HEK293 (cell line): Measurements from ENCODE around the gene UGGT2.
A peak's percentile ranks its signal among the peaks of the same experiment; 100 is the strongest.

Experiments
- HOXD13 ChIP-seq: sonication (generic); formaldehyde crosslinking; IDR thresholded peaks from 2 replicates; pipeline ENCODE4 v1.8.0; 2022; ENCODE audit warnings: missing genetic modification reagents, borderline replicate concordance
- SALL2 ChIP-seq: fragments of 450-650 bp; formaldehyde crosslinking; IDR thresholded peaks from 2 replicates; pipeline ENCODE4 v1.5.0; 2017; ENCODE audit warnings: missing biosample characterization, mild to moderate bottlenecking, missing genetic modification characterization, borderline replicate concordance
- TCF7L2 ChIP-seq: IDR thresholded peaks from 2 replicates; pipeline ENCODE4 v1.6.1; 2011; ENCODE audit warnings: low read depth, mild to moderate bottlenecking, inconsistent platforms, low read length, moderate library complexity, borderline replicate concordance
- YY1 ChIP-seq: fragments of 450-650 bp; formaldehyde crosslinking; IDR thresholded peaks from 2 replicates; pipeline ENCODE4 v1.5.1; 2018; ENCODE audit warnings: missing biosample characterization, missing genetic modification characterization
- ZBTB17 ChIP-seq: fragments of 450-650 bp; formaldehyde crosslinking; IDR thresholded peaks from 2 replicates; pipeline ENCODE4 v1.5.1; 2016; ENCODE audit warnings: missing biosample characterization, missing genetic modification characterization
- ZNF248 ChIP-seq: fragments of 450-650 bp; formaldehyde crosslinking; IDR thresholded peaks from 2 replicates; pipeline ENCODE4 v1.5.1; 2017; ENCODE audit warnings: missing biosample characterization, missing genetic modification characterization
- ZNF544 ChIP-seq: fragments of 450-650 bp; formaldehyde crosslinking; IDR thresholded peaks from 2 replicates; pipeline ENCODE4 v1.5.0; 2017; ENCODE audit warnings: missing biosample characterization, missing genetic modification characterization
- ZNF560 ChIP-seq: fragments of 450-650 bp; formaldehyde crosslinking; IDR thresholded peaks from 2 replicates; pipeline ENCODE4 v1.5.1; 2017; ENCODE audit warnings: missing biosample characterization, missing genetic modification characterization, borderline replicate concordance
- ZNF623 ChIP-seq: fragments of 450-650 bp; formaldehyde crosslinking; IDR thresholded peaks from 2 replicates; pipeline ENCODE4 v1.5.1; 2016; ENCODE audit warnings: missing biosample characterization, missing genetic modification characterization
- ZNF639 ChIP-seq: fragments of 450-650 bp; formaldehyde crosslinking; IDR thresholded peaks from 2 replicates; pipeline ENCODE4 v1.5.1; 2016; ENCODE audit warnings: missing biosample characterization, missing genetic modification characterization
- ZNF747 ChIP-seq: fragments of 450-650 bp; formaldehyde crosslinking; IDR thresholded peaks from 2 replicates; pipeline ENCODE4 v1.5.1; 2016; ENCODE audit warnings: missing biosample characterization, missing genetic modification characterization
- TF ChIP-seq, protein P1 (sequence below): fragments of 450-650 bp; formaldehyde crosslinking; IDR thresholded peaks from 2 replicates; pipeline ENCODE4 v1.5.1; 2016; ENCODE audit warnings: missing biosample characterization, missing genetic modification characterization
- TF ChIP-seq, protein P2 (sequence below): fragments of 450-650 bp; formaldehyde crosslinking; IDR thresholded peaks from 2 replicates; pipeline ENCODE4 v1.5.1; 2016; ENCODE audit warnings: missing biosample characterization, missing genetic modification characterization
- TF ChIP-seq, protein P3 (sequence below): fragments of 450-650 bp; formaldehyde crosslinking; IDR thresholded peaks from 2 replicates; pipeline ENCODE4 v1.5.1; 2016; ENCODE audit warnings: missing biosample characterization, missing genetic modification characterization

DNA sequence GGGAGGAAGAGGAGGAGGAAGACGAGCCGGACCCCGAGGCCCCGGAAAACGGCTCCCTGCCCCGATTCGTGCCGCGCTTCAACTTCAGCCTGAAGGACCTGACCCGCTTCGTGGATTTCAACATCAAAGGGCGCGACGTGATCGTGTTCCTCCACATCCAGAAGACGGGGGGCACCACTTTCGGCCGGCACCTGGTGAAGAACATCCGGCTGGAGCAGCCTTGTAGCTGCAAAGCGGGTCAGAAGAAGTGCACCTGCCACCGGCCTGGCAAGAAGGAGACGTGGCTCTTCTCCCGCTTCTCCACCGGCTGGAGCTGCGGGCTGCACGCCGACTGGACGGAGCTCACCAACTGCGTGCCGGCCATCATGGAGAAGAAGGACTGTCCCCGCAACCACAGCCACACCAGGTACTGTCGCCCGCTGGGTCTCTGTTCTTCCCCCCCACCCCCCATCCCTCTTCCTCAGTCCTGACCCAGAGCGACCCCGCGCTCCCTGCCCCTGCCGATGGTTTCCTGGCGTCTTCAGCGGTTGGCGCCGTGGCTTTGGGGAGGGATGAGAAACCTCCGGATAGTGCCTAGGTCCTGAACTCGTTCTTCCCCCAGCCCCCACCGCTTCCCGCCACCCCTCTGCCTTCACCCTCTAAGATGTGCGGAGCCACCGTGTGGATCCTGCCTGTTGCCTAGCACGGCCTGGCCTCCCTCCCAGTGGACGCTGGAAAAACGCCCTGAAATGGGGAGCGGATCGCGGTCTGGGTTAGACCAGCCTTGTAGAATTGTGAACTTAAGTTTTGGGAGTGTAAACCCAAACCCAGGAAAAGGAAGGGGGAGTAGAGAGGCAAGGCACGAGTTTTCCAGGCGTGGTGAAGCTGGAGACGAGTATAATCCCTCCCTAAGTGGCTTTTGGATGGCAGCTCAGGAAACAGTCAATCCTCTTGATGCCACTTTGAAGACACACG lies 38.2 kb upstream of the UGGT2 start:
- TF ChIP-seq ZNF747 (tag by site-specific recombination) (no peak), ZBTB17 (tag by site-specific recombination) (peak; percentile 83), ZNF248 (tag by site-specific recombination) (no peak), YY1 (tag by site-specific recombination) (peak; percentile 32), ZNF623 (tag by site-specific recombination) (no peak), HOXD13 (no peak), SALL2 (tag by site-specific recombination) (no peak), TCF7L2 (no peak), ZNF639 (tag by site-specific recombination) (0 out of 2 replicates have a peak, but pooled peaks have one; percentile 16), ZNF544 (tag by site-specific recombination) (no peak), ZNF560 (tag by site-specific recombination) (no peak)
- TF ChIP-seq, protein P1, sequence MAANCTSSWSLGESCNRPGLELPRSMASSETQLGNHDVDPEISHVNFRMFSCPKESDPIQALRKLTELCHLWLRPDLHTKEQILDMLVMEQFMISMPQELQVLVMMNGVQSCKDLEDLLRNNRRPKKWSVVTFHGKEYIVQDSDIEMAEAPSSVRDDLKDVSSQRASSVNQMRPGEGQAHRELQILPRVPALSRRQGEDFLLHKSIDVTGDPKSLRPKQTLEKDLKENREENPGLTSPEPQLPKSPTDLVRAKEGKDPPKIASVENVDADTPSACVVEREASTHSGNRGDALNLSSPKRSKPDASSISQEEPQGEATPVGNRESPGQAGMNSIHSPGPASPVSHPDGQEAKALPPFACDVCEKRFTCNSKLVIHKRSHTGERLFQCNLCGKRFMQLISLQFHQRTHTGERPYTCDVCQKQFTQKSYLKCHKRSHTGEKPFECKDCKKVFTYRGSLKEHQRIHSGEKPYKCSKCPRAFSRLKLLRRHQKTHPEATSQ (tag by site-specific recombination), result peak; percentile 71; the same call in 1 of the 2 replicates
- TF ChIP-seq, protein P2, sequence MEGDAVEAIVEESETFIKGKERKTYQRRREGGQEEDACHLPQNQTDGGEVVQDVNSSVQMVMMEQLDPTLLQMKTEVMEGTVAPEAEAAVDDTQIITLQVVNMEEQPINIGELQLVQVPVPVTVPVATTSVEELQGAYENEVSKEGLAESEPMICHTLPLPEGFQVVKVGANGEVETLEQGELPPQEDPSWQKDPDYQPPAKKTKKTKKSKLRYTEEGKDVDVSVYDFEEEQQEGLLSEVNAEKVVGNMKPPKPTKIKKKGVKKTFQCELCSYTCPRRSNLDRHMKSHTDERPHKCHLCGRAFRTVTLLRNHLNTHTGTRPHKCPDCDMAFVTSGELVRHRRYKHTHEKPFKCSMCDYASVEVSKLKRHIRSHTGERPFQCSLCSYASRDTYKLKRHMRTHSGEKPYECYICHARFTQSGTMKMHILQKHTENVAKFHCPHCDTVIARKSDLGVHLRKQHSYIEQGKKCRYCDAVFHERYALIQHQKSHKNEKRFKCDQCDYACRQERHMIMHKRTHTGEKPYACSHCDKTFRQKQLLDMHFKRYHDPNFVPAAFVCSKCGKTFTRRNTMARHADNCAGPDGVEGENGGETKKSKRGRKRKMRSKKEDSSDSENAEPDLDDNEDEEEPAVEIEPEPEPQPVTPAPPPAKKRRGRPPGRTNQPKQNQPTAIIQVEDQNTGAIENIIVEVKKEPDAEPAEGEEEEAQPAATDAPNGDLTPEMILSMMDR (tag by site-specific recombination), result no peak
- TF ChIP-seq, protein P3, sequence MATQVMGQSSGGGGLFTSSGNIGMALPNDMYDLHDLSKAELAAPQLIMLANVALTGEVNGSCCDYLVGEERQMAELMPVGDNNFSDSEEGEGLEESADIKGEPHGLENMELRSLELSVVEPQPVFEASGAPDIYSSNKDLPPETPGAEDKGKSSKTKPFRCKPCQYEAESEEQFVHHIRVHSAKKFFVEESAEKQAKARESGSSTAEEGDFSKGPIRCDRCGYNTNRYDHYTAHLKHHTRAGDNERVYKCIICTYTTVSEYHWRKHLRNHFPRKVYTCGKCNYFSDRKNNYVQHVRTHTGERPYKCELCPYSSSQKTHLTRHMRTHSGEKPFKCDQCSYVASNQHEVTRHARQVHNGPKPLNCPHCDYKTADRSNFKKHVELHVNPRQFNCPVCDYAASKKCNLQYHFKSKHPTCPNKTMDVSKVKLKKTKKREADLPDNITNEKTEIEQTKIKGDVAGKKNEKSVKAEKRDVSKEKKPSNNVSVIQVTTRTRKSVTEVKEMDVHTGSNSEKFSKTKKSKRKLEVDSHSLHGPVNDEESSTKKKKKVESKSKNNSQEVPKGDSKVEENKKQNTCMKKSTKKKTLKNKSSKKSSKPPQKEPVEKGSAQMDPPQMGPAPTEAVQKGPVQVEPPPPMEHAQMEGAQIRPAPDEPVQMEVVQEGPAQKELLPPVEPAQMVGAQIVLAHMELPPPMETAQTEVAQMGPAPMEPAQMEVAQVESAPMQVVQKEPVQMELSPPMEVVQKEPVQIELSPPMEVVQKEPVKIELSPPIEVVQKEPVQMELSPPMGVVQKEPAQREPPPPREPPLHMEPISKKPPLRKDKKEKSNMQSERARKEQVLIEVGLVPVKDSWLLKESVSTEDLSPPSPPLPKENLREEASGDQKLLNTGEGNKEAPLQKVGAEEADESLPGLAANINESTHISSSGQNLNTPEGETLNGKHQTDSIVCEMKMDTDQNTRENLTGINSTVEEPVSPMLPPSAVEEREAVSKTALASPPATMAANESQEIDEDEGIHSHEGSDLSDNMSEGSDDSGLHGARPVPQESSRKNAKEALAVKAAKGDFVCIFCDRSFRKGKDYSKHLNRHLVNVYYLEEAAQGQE (tag by site-specific recombination), result peak; percentile 58
